GM19239 (cell line): ENCODE results near the gene CKAP2L.
A peak's percentile ranks its signal among the peaks of the same experiment; 100 is the strongest.

Experiments
- DNase-seq: peaks from one replicate; pipeline ENCODE4 v3.0.0; 2011; ENCODE audit warnings: low spot score; ENCODE audit not compliant: insufficient read length
- FAIRE-seq: peaks from 2 replicates; lab custom pipeline; 2011; peaks lifted over from hg19 to GRCh38; lab: Jason Lieb, UNC

The CKAP2L gene

DNA sequence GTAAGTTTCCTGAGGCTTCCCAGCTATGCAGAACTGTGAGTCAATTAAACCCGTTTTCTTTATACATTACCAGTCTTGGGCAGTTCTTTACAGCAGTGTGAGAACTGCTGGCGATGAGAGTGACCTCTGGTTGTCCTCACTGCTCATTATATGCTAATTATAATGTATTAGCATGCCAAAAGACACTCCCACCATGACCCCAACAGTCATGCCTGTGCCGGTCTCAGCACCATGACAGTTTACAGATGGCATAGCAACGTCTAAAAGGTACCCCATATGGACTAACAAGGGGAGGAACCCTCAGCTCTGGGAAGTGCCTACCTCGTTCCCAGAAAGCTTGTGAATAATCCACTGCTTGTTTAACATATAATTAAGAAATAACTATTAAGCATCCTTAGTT, 28.0 kb upstream of the CKAP2L start:
- DNase-seq (no peak), FAIRE-seq (no peak)

DNA sequence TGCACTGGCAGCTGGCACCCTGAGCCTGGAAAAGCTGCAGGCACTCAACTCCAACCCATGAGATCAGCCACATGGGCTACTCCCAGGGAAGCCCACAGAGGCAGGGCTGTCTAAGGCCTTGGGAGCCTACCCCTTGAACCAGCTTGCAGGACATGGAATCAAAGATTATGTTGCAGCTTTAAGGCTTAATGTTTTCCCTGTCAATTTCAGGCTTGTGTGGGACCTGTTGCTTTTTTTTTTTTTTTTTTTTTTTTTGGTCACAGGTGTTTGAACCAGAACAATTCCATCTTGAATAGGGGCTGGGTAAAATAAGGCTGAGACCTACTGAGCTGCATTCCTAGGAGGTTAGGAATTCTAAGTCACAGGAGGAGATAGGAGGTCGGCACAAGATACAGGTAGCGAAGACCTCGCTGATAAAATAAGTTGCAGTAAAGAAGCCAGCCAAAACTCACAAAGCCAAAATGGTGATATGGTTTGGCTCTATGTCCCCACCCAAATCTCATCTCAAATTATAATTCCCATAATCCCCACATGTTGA, 27.4 kb upstream of the CKAP2L start:
- no peak for FAIRE-seq
- DNase-seq, result no peak

DNA sequence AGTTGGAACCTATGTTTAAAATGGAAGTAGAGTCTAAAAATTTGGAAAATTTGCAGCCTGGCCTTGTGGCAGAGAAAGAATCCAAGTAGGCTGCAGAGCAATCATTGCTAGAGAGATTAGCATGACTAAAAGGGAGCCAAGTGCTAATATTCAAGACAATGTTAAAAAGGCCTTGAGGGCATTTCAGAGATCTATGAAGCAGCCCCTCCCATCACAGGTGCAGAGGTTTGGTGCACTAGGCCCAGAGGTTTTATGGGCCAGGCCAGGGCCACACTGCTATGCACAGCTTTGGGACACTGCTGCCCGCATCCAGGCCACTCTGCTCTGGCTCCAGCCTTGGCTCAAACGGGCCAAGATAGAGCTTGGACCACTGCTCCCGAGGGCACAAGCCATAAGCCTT, 26.6 kb upstream of the CKAP2L start:
- FAIRE-seq (no peak), DNase-seq (no peak)

DNA sequence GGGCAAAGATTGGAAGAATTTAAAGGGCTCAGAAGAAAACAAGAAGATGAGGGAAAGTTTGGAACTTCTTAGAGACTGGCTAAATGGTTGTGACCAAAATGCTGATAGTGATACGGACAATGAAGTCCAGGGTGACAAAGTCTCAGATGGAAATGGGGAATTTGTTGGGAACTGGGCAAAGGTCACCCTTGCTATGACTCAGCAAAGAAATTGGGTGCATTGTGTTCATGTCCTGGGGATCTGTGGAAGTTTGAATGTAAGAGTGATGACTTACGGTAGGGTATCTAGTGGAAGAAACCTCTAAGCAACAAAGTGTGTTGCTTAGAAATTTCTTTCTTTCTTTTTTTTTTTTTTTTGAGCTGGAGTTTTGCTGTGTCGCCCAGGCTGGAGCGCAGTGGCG, 25.9 kb upstream of the CKAP2L start:
- DNase-seq (no peak), FAIRE-seq (no peak)

- DNase-seq, result no peak
- no peak for FAIRE-seq
Measured at GRCh38 chr2:112789186-112789585, 24.8 kb upstream of the CKAP2L start.

- no peak for DNase-seq
- no peak for FAIRE-seq
Measured at GRCh38 chr2:112788653-112789052, 24.2 kb upstream of the CKAP2L start.

GRCh38 chr2:112787729-112788393, 23.5 kb upstream of the CKAP2L start:
- DNase-seq, result no peak

GRCh38 chr2:112787294-112787693, 22.9 kb upstream of the CKAP2L start:
- FAIRE-seq (no peak), DNase-seq (no peak)

More at GRCh38 chr2:112787729-112788393, 23.5 kb upstream of the CKAP2L start:
- FAIRE-seq, result no peak

DNA sequence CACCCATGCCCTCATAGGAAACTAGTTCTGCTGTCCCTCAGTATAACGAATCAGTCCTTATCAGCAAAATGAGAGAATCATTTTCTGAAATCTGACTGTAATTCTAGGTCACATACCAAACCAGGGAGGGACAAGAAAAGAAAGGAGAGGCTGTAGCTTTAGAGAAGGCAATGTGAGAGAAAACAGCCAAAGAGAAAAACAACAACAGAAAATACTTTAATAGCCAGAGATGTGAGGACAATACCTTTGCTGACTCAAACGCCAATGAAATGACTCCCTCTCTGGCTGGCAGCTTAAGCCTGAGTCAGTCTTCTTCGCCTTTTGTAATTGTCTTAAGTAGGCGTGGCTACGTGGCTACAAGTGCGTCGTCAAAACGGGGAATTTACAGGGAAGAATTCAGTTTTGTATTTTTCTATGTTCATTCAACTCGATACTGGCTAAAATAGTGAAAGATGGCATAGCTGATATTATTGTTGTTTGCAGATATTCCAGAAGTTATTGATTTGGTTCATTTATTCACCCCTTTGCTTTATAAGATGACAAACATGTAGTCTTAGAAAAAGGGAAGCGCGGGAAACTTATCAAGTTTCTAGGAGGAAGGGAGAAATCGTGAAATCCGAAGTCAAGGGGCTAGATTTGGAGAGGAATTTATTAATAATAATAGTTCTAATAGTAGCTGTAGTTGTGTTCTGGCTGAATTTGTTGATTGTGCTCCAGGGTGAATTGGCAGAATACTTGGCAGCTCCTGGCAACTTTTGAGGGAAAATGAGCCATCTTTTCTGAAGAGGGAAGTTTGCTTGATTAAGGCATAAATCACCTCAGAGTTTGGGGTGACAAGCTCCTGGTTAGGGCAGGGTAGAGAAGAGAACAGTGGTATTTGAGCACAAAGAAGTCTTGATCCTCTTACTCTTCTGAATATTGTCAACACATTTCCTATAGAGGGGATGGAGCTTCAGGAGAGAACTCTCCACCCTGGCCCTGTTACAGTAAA, 20.1 kb upstream of the CKAP2L start, which contains the start of gene IL1A:
Gene IL1A, minus strand, starts transcription at position 295 of the 991 bp plus-strand sequence. CDS start 723 bp downstream, outside the sequence.
- FAIRE-seq, result peak; percentile 61

GRCh38 chr2:112783187-112783714, 18.8 kb upstream of the CKAP2L start:
- DNase-seq (no peak), FAIRE-seq (no peak)

More for the DNA sequence above, 20.1 kb upstream of the CKAP2L start, which contains the start of gene IL1A:
- no peak for DNase-seq

DNA sequence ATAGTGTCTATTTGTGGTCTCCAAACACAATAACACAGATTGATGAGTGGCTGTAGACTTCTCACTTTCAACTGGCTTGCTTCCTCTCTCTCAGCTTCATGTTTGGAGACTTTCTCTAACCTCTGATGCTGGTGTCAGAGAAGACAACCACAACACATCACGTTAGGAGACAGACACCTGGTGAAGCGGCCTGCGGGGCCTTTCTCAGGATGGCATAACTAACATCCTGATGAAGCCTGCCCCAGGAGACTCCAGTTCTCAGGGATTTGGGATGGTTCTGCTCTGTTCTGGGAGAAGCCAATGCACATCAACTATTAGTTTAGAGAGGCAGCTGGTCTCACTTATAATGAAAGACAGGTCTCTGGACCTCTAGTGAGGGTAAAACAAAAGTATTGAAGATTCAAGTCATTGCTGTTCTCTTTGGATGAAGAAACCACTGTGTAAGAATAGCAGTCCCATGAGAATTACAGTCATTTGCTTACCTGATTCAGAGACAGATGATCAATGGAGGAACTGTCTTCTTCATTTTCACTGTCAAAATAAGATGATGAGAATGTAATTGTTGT, 17.9 kb upstream of the CKAP2L start:
- DNase-seq (no peak), FAIRE-seq (peak; percentile 88)

DNA sequence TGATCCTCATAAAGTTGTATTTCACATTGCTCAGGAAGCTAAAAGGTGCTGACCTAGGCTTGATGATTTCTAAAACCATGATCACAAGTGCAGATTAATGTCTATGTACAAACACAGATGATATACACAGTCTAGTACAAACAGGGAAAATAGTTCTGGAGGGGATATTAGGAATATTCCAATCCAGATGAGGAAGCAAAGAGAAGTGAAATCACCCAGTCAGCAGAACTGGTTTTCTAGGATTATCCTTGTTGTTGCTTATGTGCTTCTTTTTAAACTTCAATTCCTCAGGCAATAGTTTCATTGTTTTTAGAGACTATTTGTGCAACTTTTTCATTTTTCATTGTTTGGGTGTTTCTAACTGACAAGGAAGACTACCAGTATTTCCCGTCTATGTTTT, 15.2 kb upstream of the CKAP2L start:
- no peak for FAIRE-seq
- DNase-seq, result no peak

GRCh38 chr2:112777036-112777435, 12.6 kb upstream of the CKAP2L start:
- FAIRE-seq, result no peak
- DNase-seq, result no peak

DNA sequence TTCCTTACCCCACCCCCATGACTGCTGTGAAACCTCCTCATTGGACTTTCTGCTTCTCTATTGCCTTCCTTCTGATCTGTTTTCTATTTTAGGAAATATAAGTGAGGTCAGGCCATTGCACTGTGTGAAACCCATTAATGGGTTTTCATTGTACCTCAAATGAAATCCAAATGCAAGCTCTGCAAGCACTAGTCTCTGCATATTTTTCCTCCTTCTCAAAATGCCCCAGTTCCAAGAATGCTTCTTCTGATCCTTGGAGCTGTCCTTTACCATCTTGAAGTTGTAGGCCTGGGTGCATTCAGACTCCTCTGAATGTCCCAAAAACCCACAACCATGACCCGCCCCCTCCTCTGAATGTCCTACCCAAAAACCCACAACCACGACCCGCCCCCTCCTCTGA, 11.7 kb upstream of the CKAP2L start:
- no peak for DNase-seq
- peak; percentile 61 for FAIRE-seq

DNA sequence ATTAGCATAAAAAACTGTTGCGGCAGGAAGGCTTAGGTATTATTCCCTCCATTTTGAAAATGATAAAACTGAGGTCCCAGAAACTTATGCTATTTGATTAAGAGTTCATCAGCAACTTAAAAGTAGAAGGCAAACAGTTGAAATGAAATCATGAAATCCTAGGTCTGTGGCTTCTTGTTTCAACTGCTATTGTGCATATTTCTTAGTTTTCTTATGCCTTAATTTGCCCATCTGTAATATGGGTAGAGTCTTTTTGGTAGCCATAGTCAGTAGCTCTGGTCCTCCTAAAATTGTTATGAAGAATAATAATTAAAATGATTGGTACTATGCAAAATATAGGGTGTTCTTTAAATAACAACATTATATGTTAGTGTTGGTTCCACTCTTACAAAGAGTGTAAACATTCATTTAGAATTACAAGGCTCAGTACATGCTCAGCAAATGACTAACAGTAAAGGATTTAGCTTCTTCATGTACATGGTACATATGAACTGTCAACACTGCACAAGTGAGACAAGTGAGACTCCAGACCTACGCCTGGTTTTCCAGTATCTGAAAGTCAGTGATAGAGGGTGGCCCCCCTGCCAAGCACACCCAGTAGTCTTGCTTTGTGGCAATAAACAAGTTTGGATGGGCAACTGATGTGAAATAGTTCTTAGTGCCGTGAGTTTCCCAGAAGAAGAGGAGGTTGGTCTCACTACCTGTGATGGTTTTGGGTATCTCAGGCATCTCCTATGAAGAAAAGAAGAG, 10.3 kb upstream of the CKAP2L start:
- FAIRE-seq (no peak), DNase-seq (no peak)

DNA sequence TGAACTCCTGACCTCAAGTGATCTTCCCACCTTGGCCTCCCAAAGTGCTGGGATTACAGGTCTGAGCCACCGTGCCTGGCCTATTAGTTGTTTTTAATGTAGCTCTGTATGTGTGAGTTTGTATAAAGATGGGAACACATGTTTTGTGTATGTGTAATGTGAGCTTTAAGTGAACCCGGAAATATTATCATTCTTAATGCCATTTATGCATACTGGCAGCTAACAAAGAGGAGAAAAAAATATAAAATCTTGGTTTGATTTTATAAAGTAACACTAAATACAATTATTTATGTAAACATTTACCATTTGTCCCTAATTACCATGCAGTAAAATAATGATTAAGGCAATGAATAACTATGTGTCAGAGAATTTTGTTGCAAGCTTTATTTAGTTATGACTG, 9.1 kb upstream of the CKAP2L start:
- FAIRE-seq, result no peak
- DNase-seq, result no peak

DNA sequence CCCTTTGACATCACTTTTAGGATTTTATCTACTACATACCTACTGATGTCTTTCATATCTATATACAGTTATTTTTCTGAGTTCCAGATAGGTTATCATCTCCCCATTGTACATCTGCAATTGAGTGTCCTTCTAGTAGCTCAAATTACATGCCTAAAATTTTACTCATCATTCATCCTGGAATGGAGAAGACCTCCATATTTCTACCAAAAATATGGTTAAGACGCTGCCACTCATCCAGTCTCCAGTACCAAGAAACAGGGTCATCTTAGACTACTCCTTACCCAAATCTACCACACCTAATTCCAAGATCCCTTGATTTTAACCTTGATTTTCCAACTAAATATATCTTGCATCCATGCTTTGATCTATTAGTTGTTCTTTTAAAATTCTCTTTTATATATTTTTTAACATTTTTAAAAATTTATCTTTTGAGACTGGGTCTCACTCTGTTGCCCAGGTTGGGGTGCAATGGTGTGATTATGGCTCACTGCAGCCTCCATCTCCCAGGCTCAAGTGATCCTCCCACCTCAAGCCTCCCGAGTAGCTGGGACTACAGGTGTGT, 8.6 kb upstream of the CKAP2L start:
- DNase-seq (no peak), FAIRE-seq (no peak)

GRCh38 chr2:112772322-112772721, 7.9 kb upstream of the CKAP2L start:
- DNase-seq (no peak), FAIRE-seq (peak; percentile 64)

DNA sequence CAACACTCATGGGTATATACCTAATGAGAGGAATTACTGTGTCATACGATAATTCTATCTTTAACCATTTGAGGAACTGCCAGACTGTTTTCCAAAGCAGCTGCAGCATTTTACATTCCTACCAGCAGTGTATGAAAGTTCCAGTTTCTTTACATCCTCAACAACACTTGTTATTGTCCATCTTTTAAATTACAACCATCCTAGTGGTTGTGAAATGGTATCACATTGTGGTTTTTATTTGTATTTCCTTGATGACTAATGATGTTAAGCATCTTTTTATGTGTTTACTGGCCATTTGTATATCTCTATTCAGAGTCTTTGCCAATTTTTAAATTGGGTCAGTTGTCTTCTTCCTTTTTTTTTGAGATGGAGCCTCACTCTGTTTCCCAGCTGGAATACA, 4.0 kb upstream of the CKAP2L start:
- DNase-seq (no peak), FAIRE-seq (no peak)
